Peyer's patch (tissue), 4 donors: ENCODE data around the gene STAG1. TPM values are rescaled to one million over a fixed set of nuclear protein-coding genes. Genes with fewer than 3 reads are reported as not detected.
"Not testable (repeated sequence)": the region's sequence is repeated elsewhere in the genome, so short reads cannot be mapped to it uniquely, and the experiment has no call there.

ENCODE experiments used
- DNase-seq, 3 donors: peaks; one replicate each; pipeline ENCODE4 v3.0.0-alpha.2; 2017 to 2019
- H3K27ac ChIP-seq, 4 donors: fragments of 200-600 bp; sonication (generic); one replicate each; pipeline ENCODE4 v1.5.1; 2016 to 2019
- H3K27me3 ChIP-seq, 2 donors: fragments of 200-600 bp; sonication (generic); one replicate each; pipeline ENCODE4 v1.5.1; 2019
- H3K36me3 ChIP-seq, 3 donors: fragments of 200-600 bp; sonication (generic); one replicate each; pipeline ENCODE4 v1.5.1; 2016 to 2019
- H3K4me1 ChIP-seq, 4 donors: fragments of 200-600 bp; sonication (generic); one replicate each; pipeline ENCODE4 v1.5.1; 2016 to 2019
- H3K4me3 ChIP-seq, 4 donors: fragments of 200-600 bp; sonication (generic); 1 replicate in 3 of 4; 2 replicates in 1 of 4; pipeline ENCODE4 v1.5.1; 2016 to 2019; ENCODE audit warnings: mild to moderate bottlenecking in 1 of 4
- H3K9me3 ChIP-seq, 4 donors: fragments of 200-600 bp; sonication (generic); one replicate each; pipeline ENCODE4 v1.5.1; 2016 to 2019; ENCODE audit warnings: mild to moderate bottlenecking in 1 of 4
- CTCF ChIP-seq, 6 experiments: fragments of 450-650 bp in 4 of 6; fragments of 200-600 bp in 2 of 6; sonication (generic) in 1 of 6; IDR thresholded peaks; one replicate each; pipeline ENCODE4 v1.5.1; 2017 to 2019; ENCODE audit warnings: antibody characterized with exemption in 6 of 6, mild to moderate bottlenecking in 3 of 6, moderate library complexity in 1 of 6
- POLR2A ChIP-seq, 2 donors: fragments of 450-650 bp; IDR thresholded peaks; one replicate each; pipeline ENCODE4 v1.5.1; 2017; ENCODE audit warnings: antibody characterized with exemption in 2 of 2, mild to moderate bottlenecking in 2 of 2, moderate library complexity in 2 of 2
- total RNA-seq, 4 donors: library from RNA; depleted of rRNA; stranded (reverse); fragments of >200 nt; gene quantifications; one replicate each; pipeline ENCODE4 v1.1.0, GENCODE V29; 2016

The STAG1 gene
- total RNA-seq, 4 donors from 2014 or later: 22.6 to 91.6 (median 35.2) TPM

GRCh38 chr3:136667081-136667480 is 85.1 kb downstream of the STAG1 start:
- Histone ChIP-seq H3K4me3 (no peak overlapping the region), H3K27me3 (no peaks in the 10 kb centered on the region), H3K4me1 (no peaks in the 10 kb centered on the region), H3K27ac (no peak overlapping the region), H3K36me3 (no peaks in the 10 kb centered on the region), H3K9me3 (no peaks in the 10 kb centered on the region)
- no peak for DNase-seq
- no peak for TF ChIP-seq POLR2A (IDR thresholded peaks at IDR 0.05)
- TF ChIP-seq CTCF (IDR thresholded peaks at IDR 0.05): no peak

- H3K4me1 ChIP-seq, H3K9me3 ChIP-seq, H3K27ac ChIP-seq, H3K36me3 ChIP-seq, H3K4me3 ChIP-seq, DNase-seq, H3K27me3 ChIP-seq: not testable (repeated sequence)
Observed at GRCh38 chr3:136666301-136666700, 85.9 kb downstream of the STAG1 start.

- no peaks in the 10 kb centered on the region for H3K4me1 ChIP-seq
- no peaks in the 10 kb centered on the region for H3K36me3 ChIP-seq
- H3K27me3 ChIP-seq: no peaks in the 10 kb centered on the region
- DNase-seq: no peak
- H3K27ac ChIP-seq: no peak overlapping the region
- TF ChIP-seq POLR2A (IDR thresholded peaks at IDR 0.05): no peak
- TF ChIP-seq CTCF (IDR thresholded peaks at IDR 0.05): no peak
- H3K9me3 ChIP-seq: no peaks in the 10 kb centered on the region
- H3K4me3 ChIP-seq: no peak overlapping the region
Observed at GRCh38 chr3:136664771-136665170, 87.4 kb downstream of the STAG1 start.

DNA sequence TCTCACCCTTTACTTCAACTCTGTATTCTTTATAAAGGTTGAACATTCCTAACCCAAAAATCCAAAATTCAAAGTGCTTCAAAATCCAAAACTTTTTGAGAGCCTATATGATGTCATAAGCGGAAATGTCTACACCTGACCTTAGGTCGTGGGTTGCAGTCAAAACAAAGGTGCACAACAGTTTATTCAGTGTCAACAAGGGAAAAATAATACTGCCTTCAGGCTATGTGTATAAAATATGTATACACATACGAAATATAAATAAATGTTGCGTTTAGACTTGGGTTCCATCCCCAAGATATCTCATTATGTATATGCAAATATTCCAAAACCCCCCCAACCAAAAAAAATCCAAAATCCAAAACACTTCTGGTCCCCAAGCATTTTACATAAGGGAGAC is 90.9 kb downstream of the STAG1 start:
- no peak for DNase-seq
- H3K36me3 ChIP-seq: no peaks in the 10 kb centered on the region
- H3K27ac ChIP-seq: no peak overlapping the region
- no peaks in the 10 kb centered on the region for H3K9me3 ChIP-seq
- no peak overlapping the region for H3K4me3 ChIP-seq
- no peaks in the 10 kb centered on the region for H3K4me1 ChIP-seq
- no peaks in the 10 kb centered on the region for H3K27me3 ChIP-seq
- TF ChIP-seq POLR2A (IDR thresholded peaks at IDR 0.05) (no peak), CTCF (IDR thresholded peaks at IDR 0.05) (no peak)

DNA sequence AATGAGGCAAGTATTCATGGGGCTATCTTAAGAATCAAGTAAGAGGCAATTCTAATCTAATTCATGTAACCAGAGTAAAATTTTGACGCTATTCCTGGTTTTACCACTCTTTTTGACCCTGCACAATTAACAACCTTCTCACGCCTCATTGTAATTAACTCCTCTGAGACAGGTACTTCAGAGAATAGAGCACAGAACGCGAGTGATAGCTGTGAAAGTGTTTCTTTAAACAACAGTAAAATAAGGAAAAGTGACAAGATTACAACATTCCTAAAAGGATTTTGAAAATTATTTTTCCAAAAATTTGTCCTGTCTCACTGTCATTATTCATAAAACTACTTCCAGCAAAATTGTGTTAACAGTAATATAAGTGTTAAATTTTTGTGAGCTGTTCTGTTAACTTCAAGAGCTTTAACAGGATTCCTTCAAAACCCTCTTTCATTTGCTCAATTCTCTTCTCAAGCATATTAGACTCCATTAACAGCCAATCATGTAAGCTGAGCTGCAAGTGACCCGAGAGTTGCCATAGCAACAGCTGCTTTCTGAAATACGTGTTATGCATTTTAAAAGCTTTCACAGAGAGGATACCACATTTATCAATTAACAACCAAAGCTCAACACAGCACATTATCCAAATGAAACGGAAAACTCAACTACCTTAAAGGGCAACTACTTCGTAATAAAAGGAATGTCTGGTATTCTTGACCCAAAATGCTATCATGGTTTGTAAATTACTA is 93.1 kb downstream of the STAG1 start:
- no peaks in the 10 kb centered on the region for H3K36me3 ChIP-seq
- TF ChIP-seq CTCF (IDR thresholded peaks at IDR 0.05) (no peak), POLR2A (IDR thresholded peaks at IDR 0.05) (no peak)
- H3K27me3 ChIP-seq: no peaks in the 10 kb centered on the region
- H3K27ac ChIP-seq: no peak overlapping the region
- H3K9me3 ChIP-seq: no peaks in the 10 kb centered on the region
- H3K4me3 ChIP-seq: no peak overlapping the region
- H3K4me1 ChIP-seq: no peaks in the 10 kb centered on the region
- no peak for DNase-seq

- no peaks in the 10 kb centered on the region for H3K36me3 ChIP-seq
- TF ChIP-seq POLR2A (IDR thresholded peaks at IDR 0.05) (no peak), CTCF (IDR thresholded peaks at IDR 0.05) (no peak)
- DNase-seq: no peak
- H3K27me3 ChIP-seq: no peaks in the 10 kb centered on the region
- no peak overlapping the region for H3K4me3 ChIP-seq
- H3K4me1 ChIP-seq: no peaks in the 10 kb centered on the region
- no peak overlapping the region for H3K27ac ChIP-seq
- peaks cover 0 to 10% (median 0%) of the 10 kb centered on the region in 4 donors for H3K9me3 ChIP-seq
Observed at GRCh38 chr3:136657526-136657925, 94.7 kb downstream of the STAG1 start.
